HepG2 (cell line): Measurements from ENCODE around the gene KIF26B. TPM values are rescaled to one million over a fixed set of nuclear protein-coding genes. Genes with fewer than 3 reads are reported as not detected.

Experiments
- ARHGAP35 ChIP-seq: sonication (generic); formaldehyde crosslinking; IDR thresholded peaks from 2 replicates; pipeline ENCODE4 v1.9.0; 2022; ENCODE audit warnings: mild to moderate bottlenecking, inconsistent platforms, moderate library complexity, missing genetic modification reagents, borderline replicate concordance
- BATF2 ChIP-seq: sonication (generic); formaldehyde crosslinking; IDR thresholded peaks from 2 replicates; pipeline ENCODE4 v1.8.0; 2022; ENCODE audit warnings: mild to moderate bottlenecking, missing genetic modification reagents, moderate library complexity
- CREM ChIP-seq, 2 experiments: sonication (generic) in 1 of 2; formaldehyde crosslinking in 1 of 2; IDR thresholded peaks; 2 replicates each; pipeline versions ENCODE4 v1.4.0 to v1.6.1; 2016 to 2020; ENCODE audit warnings: antibody characterized with exemption in 1 of 2, mild to moderate bottlenecking in 1 of 2, missing genetic modification reagents in 1 of 2
- DDIT3 ChIP-seq: sonication (generic); formaldehyde crosslinking; IDR thresholded peaks from 2 replicates; pipeline ENCODE4 v1.4.0; 2020; ENCODE audit warnings: mild to moderate bottlenecking, missing genetic modification reagents
- FOXK1 ChIP-seq: sonication (generic); formaldehyde crosslinking; IDR thresholded peaks from 2 replicates; pipeline ENCODE4 v1.4.0; 2020; ENCODE audit warnings: low read depth, missing genetic modification reagents, borderline replicate concordance
- HCFC1 ChIP-seq: fragments of 150-350 bp; IDR thresholded peaks from 2 replicates; pipeline ENCODE4 v1.6.1; 2014; ENCODE audit warnings: low read depth, low read length
- HNRNPH1 ChIP-seq: fragments of 200-400 bp; formaldehyde crosslinking; optimal IDR thresholded peaks from 2 replicates; pipeline ENCODE3; 2017; ENCODE audit warnings: mild to moderate bottlenecking, low read depth, low read length
- HNRNPUL1 ChIP-seq: fragments of 200-400 bp; formaldehyde crosslinking; IDR thresholded peaks from 2 replicates; pipeline ENCODE4 v1.6.1; 2017; ENCODE audit warnings: low read depth, mild to moderate bottlenecking, low read length, moderate library complexity
- JUNB ChIP-seq: sonication (generic); formaldehyde crosslinking; IDR thresholded peaks from 2 replicates; pipeline ENCODE4 v1.8.0; 2022; ENCODE audit warnings: missing genetic modification reagents, mild to moderate bottlenecking, borderline replicate concordance
- NRL ChIP-seq: sonication (generic); formaldehyde crosslinking; IDR thresholded peaks from 2 replicates; pipeline ENCODE4 v1.5.0; 2020; ENCODE audit warnings: missing genetic modification reagents, mild to moderate bottlenecking, moderate library complexity, borderline replicate concordance
- POLR2G ChIP-seq: fragments of 200-400 bp; formaldehyde crosslinking; IDR thresholded peaks from 2 replicates; pipeline ENCODE4 v1.6.1; 2018; ENCODE audit warnings: mild to moderate bottlenecking, low read depth, low read length, moderate library complexity
- REST ChIP-seq, 2 experiments: IDR thresholded peaks; 2 replicates each; pipeline ENCODE4 v1.6.1; 2011 to 2012; ENCODE audit warnings: low read length in 2 of 2, borderline replicate concordance in 1 of 2, low read depth in 1 of 2, mild to moderate bottlenecking in 1 of 2, moderate library complexity in 1 of 2
- RNF2 ChIP-seq: fragments of 450-650 bp; conservative IDR thresholded peaks from 2 replicates; pipeline ENCODE4 v1.6.1; 2016; ENCODE audit warnings: low read depth
- SMAD1 ChIP-seq: sonication (generic); formaldehyde crosslinking; IDR thresholded peaks from 2 replicates; pipeline ENCODE4 v1.4.0; 2020; ENCODE audit warnings: missing genetic modification reagents, low read depth, mild to moderate bottlenecking, borderline replicate concordance
- SNRNP70 ChIP-seq: fragments of 200-400 bp; formaldehyde crosslinking; IDR thresholded peaks from 2 replicates; pipeline ENCODE4 v1.6.1; 2017; ENCODE audit warnings: mild to moderate bottlenecking, low read depth, low read length, moderate library complexity
- SRSF1 ChIP-seq: fragments of 200-400 bp; formaldehyde crosslinking; optimal IDR thresholded peaks from 2 replicates; pipeline ENCODE3; 2017; ENCODE audit warnings: mild to moderate bottlenecking, low read depth, low read length, moderate library complexity
- SUZ12 ChIP-seq: fragments of 150-350 bp; IDR thresholded peaks from 2 replicates; pipeline ENCODE4 v1.6.1; 2014; ENCODE audit warnings: low read depth, low read length
- ZFP41 ChIP-seq: sonication (generic); formaldehyde crosslinking; IDR thresholded peaks from 2 replicates; pipeline ENCODE4 v1.4.0; 2020; ENCODE audit warnings: mild to moderate bottlenecking, missing genetic modification reagents, borderline replicate concordance
- ZFP62 ChIP-seq: sonication (generic); formaldehyde crosslinking; IDR thresholded peaks from 2 replicates; pipeline ENCODE4 v1.4.0; 2020; ENCODE audit warnings: missing genetic modification reagents
- ZNF235 ChIP-seq: sonication (generic); formaldehyde crosslinking; IDR thresholded peaks from 2 replicates; pipeline ENCODE4 v1.8.1; 2023; ENCODE audit warnings: mild to moderate bottlenecking, missing genetic modification reagents, borderline replicate concordance
- ZNF331 ChIP-seq: sonication (generic); formaldehyde crosslinking; IDR thresholded peaks from 2 replicates; pipeline ENCODE4 v1.4.0; 2020; ENCODE audit warnings: missing genetic modification reagents
- ZNF431 ChIP-seq: sonication (generic); formaldehyde crosslinking; IDR thresholded peaks from 2 replicates; pipeline ENCODE4 v1.9.0; 2022; ENCODE audit warnings: missing genetic modification reagents, low read depth, mild to moderate bottlenecking, borderline replicate concordance
- ZNF644 ChIP-seq: IDR thresholded peaks from 2 replicates; pipeline ENCODE4 v1.6.1; 2016; ENCODE audit warnings: low read depth
- ZNF713 ChIP-seq: sonication (generic); formaldehyde crosslinking; IDR thresholded peaks from 2 replicates; pipeline ENCODE4 v1.4.0; 2020; ENCODE audit warnings: mild to moderate bottlenecking, missing genetic modification reagents
- ZNF883 ChIP-seq: sonication (generic); formaldehyde crosslinking; IDR thresholded peaks from 2 replicates; pipeline ENCODE4 v1.5.1; 2020; ENCODE audit warnings: mild to moderate bottlenecking, missing genetic modification reagents; ENCODE audit errors: not compliant biosample characterization
- ZSCAN20 ChIP-seq: sonication (generic); formaldehyde crosslinking; IDR thresholded peaks from 2 replicates; pipeline ENCODE4 v1.4.0; 2020; ENCODE audit warnings: missing genetic modification reagents, mild to moderate bottlenecking, borderline replicate concordance
- ZSCAN29 ChIP-seq: sonication (generic); formaldehyde crosslinking; conservative IDR thresholded peaks from 2 replicates; pipeline ENCODE4 v1.4.0; 2020; ENCODE audit warnings: mild to moderate bottlenecking, missing genetic modification reagents
- polyA plus RNA-seq, 8 experiments: library from polyadenylated mRNA; depleted of rRNA in 3 of 8; stranded (reverse) in 7 of 8; unstranded in 1 of 8; fragments of >200 nt; fragmentation: Illumina TruSeq in 4 of 8; extraction: Trizol in 4 of 8; gene quantifications; 2 replicates each; pipeline versions ENCODE4 v1.2.1 to v1.2.3, GENCODE V29; 2011 to 2016; ENCODE audit warnings: low read depth in 4 of 8, missing spikeins in 1 of 8, mixed read lengths in 1 of 8; ENCODE audit not compliant: insufficient read depth in 1 of 8
- total RNA-seq, 5 experiments: library from RNA; depleted of rRNA; stranded (reverse); fragments of >200 nt; fragmentation: Illumina TruSeq; extraction: Trizol; gene quantifications; 2 replicates each; pipeline ENCODE4 v1.2.3, GENCODE V29; 2016; ENCODE audit warnings: low read depth in 1 of 5

KIF26B gene
- total and polyA plus RNA-seq, 2 of the 13 experiments (the other 11 are each of a cell fraction or from before 2014, with no cell fraction given): 0.08 to 0.09 TPM

- TF ChIP-seq BATF2 (CRISPR knock-in tag) (no peak), SMAD1 (CRISPR knock-in tag) (no peak), ZSCAN29 (CRISPR knock-in tag) (peak; percentile 41), NRL (no peak), HNRNPH1 (no peak), ZFP41 (no peak), ARHGAP35 (CRISPR knock-in tag) (no peak), ZNF431 (CRISPR knock-in tag) (no peak), SNRNP70 (no peak), SRSF1 (no peak), ZFP62 (no peak), POLR2G (0 out of 2 replicates have a peak, but pooled peaks have one; percentile 34), ZNF235 (CRISPR knock-in tag) (no peak), DDIT3 (CRISPR knock-in tag) (no peak), RNF2 (no peak), ZNF883 (CRISPR knock-in tag) (no peak), CREM (IDR thresholded peaks at IDR 0.05) (no peak), CREM (CRISPR knock-in tag; IDR thresholded peaks at IDR 0.05) (no peak), REST (IDR thresholded peaks at IDR 0.05; ENCODE audit: borderline replicate concordance in 1 of 2, low read depth in 1 of 2, low read length in 2 of 2) (no peak), HNRNPUL1 (no peak), ZNF713 (CRISPR knock-in tag) (no peak), ZNF331 (CRISPR knock-in tag) (no peak), HCFC1 (no peak), FOXK1 (CRISPR knock-in tag) (no peak), SUZ12 (no peak), ZSCAN20 (CRISPR knock-in tag) (no peak), ZNF644 (CRISPR knock-in tag) (no peak), JUNB (CRISPR knock-in tag) (no peak)
Measured at GRCh38 chr1:245401881-245402587, 247.2 kb downstream of the KIF26B start (continued).
